HG03354 (cell line): ENCODE data around the gene CFAP43.

ENCODE experiments used
- ATAC-seq: cut with Tn5 transposase; IDR thresholded peaks from one replicate; pipeline ENCODE4 v1.9.1; 2021; ENCODE audit warnings: mild to moderate bottlenecking; ENCODE audit not compliant: unreplicated experiment, poor library complexity, severe bottlenecking

CFAP43 gene

DNA sequence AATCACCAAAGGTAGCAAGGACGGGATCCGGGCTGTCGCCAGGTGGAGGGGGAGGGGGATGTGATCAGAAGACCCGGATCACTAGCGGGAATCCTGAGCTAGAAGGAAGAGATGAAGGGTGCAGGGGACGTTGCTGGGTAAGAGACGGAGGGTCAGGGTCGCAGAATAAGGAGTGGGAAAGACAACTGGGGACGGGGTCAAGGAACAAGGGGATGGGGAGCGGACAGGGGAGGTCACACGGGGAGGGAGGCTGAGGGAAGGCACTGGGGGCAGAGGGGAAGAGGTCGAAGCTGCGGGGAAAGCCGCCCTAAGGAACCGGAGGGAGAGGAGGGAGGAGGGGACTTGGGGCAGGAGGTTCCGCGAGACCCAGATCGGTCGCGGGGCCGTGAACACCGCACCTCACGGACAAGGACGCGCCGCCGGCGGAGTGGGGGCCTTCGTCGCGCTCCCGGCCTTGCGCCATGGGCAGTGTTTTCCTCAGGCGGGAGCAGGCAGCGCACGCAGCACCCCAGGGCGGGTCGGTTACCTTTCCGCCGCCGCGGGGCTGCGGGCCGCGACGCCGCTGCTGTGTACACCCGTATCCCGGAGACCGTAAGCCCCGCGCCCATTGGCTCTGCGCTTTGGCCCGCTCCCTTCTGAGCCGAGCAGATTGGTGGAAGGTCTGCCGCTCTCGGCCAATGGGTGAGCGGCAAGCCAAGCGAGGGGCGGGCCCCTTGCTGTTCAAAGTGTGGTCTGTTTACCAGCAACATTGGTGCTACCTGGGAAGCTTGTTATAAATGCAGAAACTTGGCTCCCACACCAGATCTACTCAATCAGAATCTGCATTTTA lies at the start of gene CFAP43:
CFAP43 (minus strand) TSS at position 581 of the 829 bp plus-strand sequence; CDS start at position 463, 118 bp downstream.
- peak; percentile 100 for ATAC-seq

DNA sequence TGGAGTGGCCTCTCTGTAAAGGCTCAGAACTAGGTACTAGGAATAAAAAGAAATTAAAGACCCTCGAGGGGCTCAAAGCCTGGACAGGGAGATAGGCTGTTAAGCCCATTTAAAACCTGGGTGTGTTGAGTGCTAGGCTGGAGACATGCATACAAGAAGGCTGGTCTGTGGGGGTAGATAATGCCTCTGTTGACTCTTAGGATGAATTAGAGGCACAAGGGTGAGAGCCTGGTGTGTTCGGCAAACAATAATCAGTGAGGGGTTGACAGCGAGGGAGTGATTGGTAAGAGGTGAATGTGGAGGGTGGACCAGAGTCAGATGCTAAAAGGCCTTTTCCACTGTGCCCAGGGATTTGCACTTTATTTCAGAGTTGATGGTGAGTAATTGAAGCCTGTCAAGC lies 49.5 kb upstream of the CFAP43 start:
- no peak for ATAC-seq

- ATAC-seq: no peak
Observed at GRCh38 chr10:104279550-104280259, 47.5 kb upstream of the CFAP43 start.

- ATAC-seq: no peak
Observed at GRCh38 chr10:104277785-104278184, 45.6 kb upstream of the CFAP43 start.

- no peak for ATAC-seq
Observed at GRCh38 chr10:104276192-104276591, 44.0 kb upstream of the CFAP43 start.

- peak; percentile 93 for ATAC-seq
Observed at GRCh38 chr10:104274762-104275721, 42.9 kb upstream of the CFAP43 start.

- no peak for ATAC-seq
Observed at GRCh38 chr10:104273899-104274575, 41.9 kb upstream of the CFAP43 start.

- ATAC-seq: no peak
Observed at GRCh38 chr10:104273286-104273685, 41.1 kb upstream of the CFAP43 start.

DNA sequence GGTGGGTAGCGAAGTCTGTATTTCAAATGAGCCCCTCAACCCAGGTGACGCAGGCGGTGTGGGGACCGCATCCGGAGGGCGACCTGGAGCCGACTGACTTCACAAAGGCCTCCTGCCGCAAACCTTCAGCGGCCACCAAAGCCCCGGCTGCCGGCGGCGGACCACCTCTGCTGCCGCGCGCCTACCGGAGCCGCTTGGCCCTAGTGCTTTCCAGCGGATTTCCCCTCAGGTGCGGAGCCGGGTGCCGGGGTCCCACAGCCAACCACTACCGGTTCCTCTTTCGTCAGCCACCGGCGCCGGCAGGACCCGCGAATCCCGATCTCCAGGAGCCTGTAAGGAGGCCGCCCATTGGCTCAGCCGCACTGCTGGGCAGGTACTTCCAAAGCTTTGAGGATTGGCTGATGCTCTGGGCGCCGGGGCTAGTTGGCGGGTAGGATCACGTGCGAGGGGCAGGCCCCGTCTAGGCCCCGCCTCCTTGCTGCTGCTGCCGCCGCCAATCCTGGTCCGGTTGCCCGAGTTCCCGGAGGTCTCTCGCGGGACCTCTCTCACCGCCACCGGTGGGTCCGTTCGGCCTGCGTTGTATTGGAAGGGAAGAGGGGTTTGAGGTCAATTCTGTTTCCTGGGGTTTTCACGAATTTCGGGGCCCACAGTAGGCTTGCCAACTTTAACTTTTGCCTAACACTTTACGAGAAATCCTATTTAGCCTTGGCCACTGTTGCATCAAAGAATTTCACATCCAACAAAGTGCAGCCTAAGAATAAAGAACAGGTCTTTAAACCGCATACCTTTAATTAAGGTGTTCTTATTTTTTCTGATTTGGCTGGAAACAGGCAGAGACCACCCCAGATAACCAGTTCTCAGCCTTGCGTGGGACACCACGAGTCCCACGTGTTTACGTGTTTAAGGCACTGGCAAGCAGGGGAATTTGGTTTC lies 36.8 kb upstream of the CFAP43 start, which contains the start of gene GSTO2:
GSTO2 (plus strand) TSS at position 472 of the 933 bp plus-strand sequence. CDS start 5,732 bp downstream, outside the sequence.
- peak; percentile 99 for ATAC-seq

DNA sequence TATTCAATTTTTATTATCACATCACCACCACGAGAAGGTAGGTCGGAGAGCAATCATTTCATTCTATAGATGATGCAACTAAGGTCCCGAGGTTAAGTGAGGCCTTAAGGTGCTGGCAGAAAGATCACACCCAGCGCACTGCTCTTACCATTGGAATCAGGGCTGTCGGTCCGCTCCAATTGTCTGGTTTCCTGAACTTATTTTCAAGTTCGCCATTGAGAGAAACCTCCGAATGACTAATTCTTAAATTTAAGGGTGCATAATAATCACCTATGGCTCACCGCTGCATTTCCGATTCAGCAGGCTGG lies 36.2 kb upstream of the CFAP43 start:
- peak; percentile 2 for ATAC-seq

DNA sequence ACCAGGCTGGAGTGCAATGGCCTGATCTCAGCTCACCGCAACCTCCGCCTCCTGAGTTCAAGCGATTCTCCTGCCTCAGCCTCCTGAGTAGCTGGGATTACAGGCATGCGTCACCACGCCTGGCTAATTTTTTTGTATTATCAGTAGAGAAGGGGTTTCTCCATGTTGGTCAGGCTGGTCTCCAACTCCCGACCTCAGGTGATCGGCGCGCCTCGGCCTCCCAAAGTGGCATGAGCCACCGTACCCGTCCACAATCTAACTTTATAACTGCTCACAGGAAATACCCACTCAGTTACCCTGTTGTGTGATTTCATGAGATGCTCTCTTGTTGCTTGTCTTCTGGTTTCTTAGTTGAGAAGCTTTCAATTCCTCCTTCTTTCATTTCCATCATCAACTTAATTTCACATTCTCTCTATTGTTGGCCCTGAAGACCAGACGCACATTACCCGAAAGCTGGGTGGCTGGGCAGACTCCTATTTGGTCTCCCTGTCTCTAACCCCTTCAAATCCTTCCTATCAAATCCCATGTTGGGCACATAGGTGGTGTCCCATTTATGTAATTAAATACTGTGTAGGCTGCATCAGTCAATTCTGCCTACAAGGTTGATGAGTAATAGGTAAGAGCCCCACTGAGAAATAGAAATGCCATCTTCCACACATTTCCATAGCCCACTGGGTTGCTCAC lies 35.7 kb upstream of the CFAP43 start:
- ATAC-seq: no peak

- no peak for ATAC-seq
Observed at GRCh38 chr10:104264783-104265182, 32.6 kb upstream of the CFAP43 start.

DNA sequence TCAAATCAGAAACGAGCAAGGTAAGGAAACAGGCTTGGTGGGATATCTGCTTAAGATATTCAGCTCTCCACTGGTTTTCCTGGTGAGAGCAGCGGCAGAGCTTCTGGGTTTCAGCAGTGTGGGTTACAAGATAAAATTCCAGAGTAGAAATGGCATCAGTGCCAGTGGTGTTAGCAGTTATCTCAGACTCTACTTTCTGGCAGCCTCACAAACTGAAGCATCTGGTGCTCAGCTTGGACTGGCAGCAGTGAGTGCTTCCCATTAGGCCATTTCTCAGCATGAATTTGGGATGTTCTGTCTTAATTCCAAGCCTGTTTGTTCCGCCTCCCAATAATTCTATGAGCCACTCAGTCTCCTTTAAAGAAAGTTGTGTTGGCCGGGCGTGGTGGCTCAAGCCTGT lies 29.9 kb upstream of the CFAP43 start:
- no peak for ATAC-seq

DNA sequence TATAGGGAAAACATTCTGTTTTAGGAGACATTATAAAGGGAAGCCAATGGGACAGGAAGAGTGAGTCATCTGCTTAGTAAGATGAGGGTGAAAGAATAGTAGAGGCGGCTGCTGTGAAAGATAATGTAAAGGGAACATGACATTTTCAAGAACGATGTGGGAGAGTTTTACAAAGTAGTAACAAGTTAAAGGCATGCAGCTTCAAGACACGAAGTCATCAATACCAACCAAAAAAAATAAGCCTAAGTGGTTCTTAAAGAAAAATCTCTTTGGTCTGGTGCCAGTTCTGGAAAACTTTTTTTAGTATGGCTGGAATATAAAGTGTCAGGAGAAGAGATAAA lies 28.6 kb upstream of the CFAP43 start:
- ATAC-seq: no peak

DNA sequence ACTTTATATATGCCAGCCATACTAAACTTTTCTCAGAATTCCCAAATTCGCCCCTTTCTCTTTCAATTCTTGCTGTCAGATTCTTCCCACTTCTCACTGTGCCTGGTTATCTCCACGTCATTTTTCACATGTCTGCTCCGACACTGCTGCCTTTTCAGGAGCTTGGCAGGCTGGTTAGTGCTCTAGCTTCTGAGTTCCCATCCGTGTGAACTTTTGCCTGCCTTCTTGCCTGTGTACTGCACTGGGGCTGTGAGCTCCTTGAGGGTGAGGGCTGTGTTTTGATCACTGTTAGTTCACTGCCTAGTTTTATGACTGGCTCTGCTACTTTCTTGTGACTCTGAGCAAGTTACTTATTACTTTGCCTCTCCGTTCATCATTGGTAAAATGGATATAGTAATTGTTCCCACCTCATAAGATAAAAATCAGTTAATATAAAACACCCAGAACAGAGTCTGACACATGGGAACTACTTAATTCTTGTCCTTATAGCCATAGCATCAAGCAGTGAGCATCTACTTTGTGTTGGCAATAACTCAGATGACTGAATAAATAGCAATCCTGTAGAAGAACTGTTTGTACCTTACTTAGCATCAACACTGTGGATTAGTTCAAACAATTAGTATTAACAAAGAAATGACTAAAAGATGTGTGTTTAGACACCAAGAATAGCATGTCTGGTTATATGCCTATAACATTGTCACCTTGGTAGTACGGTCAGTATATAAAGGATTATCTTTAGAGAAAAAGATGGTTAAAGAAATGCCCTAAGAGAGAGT lies 28.0 kb upstream of the CFAP43 start:
- ATAC-seq: no peak

GRCh38 chr10:104259456-104259855 lies 27.3 kb upstream of the CFAP43 start:
- ATAC-seq: no peak

DNA sequence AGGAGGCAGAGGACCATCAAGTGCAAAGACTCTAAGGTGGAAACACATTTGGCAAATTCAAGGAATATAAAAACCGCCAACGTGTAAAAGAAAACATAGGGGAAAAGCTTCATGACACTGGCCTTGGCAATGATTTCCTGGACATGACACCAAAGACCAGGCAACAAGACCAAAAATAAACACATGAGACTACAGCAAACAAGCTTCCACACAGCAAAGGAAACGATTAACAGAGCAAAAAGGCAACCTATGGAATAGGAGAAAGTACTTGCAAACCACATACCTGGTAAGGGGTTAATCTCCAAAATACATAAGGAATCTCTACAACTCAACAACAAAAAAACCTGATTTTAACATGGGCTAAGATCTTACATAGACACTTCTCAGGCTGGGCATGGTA lies 26.0 kb upstream of the CFAP43 start:
- no peak for ATAC-seq
